GM18861 (cell line): ENCODE results near the gene SNX5.
A peak's percentile ranks its signal among the peaks of the same experiment; 100 is the strongest.

Experiments
- ATAC-seq: cut with Tn5 transposase; IDR thresholded peaks from one replicate; pipeline ENCODE4 v1.9.1; 2021; ENCODE audit not compliant: unreplicated experiment

Gene SNX5

DNA sequence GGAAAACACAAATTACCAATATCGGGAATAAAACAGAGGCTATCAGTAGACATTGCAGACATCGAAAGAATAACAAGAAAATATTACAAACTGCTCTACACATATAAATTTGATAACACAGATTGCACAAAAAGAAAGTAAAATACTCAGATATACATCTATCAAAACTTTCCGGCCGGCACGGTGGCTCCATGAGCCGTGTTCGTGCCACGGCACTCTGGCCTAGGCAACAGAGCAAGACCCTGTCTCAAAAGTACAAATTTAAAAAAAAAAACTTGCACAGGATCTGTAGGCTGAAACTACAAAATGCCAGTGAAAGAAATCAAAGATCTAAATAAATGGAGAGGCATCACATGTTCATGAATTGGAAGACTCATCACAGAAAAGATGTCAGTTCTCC lies 49.4 kb downstream of the SNX5 start:
- no peak for ATAC-seq

DNA sequence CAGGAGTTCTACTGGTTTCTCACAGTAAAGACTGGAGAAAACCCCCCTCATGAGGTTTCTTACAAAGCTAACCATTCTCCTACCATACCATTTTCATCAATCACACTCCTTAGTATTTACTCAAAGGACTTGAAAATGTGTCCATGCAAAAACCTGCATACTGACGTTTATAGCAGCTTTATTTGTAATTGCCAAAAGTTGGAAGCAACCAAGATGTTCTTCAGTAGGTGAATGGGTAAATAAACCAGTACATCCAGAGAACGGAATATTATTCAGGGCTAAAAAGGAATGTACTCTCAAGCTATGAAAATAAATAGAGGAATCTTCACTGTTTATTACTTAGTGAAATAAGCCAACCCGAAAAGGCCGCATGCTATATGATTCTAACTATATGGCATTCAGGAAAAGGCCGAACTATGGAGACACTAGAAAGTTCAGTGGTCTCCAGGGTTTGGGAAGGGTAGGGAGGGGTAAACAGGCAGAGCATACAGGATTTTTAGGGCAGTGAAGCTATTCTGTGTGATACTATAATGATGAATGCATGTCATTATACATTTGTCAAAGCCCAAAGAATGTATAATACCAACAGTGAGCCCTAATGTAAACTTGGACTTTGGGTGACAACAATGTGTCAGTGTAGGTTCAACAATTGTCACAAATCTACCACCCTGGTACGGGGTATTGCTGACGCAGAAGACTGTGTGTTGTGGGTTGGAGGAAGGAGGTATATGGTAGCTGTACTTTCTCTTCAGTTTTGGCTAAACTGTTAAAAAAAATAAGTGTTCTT lies 50.6 kb downstream of the SNX5 start:
- no peak for ATAC-seq

DNA sequence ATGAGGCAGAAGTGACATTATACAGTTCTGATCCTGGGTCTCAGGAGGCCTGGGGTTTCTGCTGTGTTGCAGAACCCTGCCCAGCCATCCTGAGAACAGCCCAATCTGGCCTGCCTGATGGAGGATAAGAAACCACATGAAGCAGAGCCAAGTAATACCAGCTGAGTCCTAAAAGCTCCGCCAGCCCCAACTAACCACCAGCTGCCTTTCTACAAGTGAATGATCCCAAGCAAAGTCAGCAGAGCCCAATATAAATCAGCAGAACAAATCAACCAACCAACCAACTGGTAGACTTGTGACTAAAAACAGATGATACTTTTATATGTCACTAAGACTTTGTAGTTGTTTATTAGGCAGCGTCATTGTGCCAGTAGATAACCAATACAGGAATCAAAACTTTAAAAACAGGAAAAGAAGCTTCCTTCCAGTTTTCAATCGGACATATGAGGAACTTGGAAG lies 52.1 kb downstream of the SNX5 start:
- ATAC-seq: no peak

DNA sequence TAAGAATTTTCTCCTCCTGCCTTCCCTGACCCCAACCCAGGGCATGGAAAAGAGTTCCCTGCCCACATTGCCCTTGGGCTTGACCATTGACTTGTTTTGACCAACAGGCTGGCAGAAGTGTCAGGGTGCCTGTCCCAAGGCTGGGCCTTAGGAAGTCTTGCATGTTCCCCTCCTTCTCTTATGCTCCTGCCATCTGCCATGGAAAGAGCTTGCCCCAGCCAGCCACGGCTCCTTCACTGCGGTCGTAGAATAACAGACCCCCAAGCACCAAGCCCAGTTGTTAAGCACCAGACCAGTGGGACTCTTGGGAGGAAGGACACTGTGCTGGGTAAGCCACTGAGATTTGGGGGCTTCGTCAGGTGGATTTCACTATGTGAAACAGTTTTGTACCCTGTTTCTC lies 53.6 kb downstream of the SNX5 start:
- ATAC-seq: no peak

DNA sequence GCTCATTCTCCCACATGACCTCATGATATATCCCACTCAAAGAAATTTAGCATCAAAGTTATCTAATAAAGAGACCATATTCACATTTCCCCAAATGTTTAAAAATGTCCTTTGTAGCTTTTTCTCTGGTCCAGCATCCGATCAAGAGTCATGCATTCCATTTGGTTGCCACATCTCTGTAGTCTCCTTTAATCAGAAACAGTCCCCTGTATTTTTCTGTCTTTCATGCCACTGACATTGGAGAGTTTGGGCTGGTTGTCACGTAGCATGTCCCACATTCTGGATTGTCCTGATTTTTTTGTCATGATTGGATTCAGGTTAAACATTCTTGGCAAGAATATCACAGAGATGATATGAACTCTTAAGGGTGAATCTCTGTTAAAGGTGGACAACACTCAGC lies 55.7 kb downstream of the SNX5 start:
- no peak for ATAC-seq

DNA sequence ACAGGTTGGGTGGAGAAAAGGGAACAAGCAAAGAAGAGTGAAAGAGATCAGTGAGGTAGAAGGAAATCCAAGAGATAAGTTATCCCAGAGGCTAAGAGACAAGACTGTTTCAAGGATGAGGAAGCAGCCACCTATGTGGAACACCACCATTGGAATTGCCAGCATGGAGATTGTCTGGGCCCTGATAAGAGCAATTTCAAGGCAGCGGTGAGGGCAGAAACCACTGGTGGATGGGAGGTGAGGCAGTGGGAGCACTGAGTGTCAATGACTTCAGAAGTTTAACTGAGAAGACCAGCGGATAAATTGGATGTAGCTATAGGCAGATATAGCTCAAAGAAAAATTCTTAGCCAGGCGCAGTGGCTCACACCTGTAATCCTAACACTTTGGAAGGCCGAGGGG lies 56.7 kb downstream of the SNX5 start:
- ATAC-seq: no peak

DNA sequence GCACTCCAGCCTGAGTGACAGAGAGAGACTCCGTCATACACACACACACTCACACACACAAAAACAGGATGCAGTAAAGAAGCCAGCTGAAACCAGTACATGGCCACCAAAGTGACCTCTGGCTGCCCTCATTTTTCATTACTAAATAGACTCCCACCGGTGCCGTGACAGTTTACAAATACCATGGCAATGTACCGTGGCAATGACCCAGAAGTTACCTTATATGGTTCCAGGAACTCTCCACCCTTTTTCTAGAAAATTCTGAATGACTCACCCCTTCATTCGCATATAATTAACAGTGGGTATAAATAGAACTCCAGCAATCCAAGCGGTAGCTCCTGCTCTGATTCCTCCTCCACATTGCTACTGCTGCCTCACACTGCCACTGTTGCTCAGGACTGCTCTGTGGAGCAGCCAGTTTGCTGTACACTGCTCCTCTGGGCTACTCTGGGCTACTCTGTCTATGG lies 57.7 kb downstream of the SNX5 start:
- no peak for ATAC-seq

DNA sequence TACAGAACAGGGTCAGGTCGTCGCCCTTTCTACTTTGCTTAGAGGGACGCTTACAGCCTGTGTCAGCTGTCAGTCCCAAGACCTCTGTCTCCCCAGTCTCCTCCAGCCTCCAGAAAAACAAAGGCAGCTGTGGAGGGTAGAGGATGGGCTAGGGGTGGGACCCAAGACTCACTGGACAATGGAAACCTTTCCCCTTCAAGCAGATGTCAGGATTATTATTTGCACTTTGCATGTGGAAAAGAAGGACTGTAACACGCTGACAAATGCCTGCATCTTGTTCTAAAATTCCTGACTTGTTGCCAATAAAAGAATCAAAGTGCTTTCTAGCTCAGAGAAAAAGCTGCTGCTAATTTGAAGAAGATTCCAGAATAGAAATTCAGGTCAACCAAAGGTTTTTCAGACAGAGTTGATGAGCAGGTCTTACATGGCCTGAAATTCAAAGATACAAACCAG lies 58.7 kb downstream of the SNX5 start:
- no peak for ATAC-seq

DNA sequence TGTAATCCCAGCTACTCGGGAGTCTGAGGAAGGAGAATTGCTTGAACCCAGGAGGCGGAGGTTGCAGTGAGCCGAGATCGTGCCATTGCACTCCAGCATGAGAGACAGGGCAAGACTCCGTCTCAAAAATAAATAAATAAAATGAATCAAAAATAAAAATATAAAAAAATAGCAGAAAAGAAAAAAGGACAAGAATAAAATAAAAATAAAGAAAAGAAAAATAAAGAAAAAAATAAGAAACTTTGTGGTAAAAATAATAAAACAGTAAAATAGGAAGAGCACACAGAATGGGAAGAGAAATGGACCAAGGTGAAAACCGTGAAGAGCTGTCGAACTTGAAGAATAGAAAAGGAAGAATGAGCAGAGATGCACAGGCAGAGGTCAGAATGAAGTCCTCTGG lies 63.0 kb downstream of the SNX5 start:
- no peak for ATAC-seq

DNA sequence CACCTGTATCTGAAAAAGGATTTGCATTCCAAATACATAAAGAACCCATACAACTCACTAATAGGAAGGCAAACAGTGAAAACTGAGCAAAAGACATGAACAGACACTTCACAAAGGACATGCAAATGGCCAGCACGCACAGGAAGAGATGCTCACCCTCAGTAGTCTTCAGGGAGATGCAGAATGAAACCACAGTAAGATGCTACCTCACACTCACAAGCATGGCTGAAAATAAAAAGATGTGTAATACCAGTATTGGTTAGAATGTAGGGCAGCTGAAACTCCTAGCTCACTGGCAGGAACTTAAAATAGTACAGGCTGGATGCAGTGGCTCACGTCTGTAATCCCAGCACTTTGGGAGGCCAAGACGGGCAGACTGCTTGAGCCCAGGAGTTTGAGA lies 64.6 kb downstream of the SNX5 start:
- ATAC-seq: peak; percentile 80

DNA sequence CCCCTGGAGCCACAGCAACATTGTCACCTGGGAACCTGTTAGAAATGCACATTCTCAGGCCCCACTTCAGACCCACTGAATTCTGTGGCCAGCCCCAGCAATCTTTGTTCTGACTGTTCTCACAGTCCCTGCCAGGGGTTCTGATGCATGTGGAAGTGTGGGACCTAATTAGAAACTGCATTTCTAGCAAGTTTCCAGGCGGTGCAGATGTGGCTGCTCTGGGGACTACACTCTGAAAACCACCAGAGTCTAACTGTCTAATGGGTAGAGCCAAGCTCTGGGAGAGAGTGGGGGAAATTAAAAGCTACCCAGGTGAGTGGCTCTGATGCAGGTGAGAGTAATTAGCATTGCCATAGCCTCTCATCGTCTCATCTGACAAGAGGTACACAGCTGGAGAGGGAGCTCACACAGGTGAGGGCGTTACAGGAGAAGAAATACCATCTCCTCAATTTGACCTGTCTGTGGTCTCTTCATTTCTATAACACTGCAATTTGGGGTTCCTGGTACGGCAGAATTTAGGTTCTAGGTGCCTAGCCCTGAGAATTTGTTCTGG lies 66.0 kb downstream of the SNX5 start:
- no peak for ATAC-seq

DNA sequence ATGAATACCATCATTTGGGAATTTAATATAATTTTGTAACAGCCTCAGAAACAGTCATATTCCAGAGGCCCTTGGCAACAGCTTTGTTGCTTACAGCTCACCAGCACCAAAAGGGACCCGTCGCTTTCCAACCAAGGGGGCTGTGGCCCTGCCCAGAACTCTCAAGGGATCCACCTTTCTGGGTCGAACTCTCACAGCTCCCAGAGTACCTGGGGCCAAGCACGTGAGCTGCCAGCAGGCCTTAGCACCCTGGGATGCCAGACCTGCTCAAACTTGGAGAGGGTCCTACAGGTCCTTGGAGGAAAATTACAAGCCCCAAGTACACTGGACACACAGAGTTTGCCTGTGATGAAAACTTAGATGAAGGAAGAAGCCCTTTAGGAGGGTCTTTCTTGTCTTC lies 66.6 kb downstream of the SNX5 start:
- no peak for ATAC-seq

DNA sequence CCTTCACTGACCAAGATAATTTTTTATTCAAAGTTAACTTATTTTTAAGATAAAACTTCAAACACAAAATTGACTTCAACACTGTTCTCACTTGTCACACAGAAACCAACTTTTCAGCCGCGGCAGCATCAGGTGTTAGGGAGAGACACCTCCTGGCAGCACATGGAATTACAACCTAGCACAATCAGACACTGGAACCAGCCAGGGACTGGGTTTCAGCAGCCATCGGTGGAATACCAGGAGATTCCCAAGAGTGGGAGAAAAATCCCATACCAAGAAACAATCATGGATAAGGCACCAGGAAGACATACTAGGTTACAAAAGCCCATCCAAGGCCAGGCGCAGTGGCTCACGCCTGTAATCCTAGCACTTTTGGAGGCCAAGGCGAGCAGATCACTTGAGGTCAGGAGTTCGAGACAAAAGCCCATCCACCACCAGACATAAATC lies 70.0 kb downstream of the SNX5 start:
- peak; percentile 35 for ATAC-seq

DNA sequence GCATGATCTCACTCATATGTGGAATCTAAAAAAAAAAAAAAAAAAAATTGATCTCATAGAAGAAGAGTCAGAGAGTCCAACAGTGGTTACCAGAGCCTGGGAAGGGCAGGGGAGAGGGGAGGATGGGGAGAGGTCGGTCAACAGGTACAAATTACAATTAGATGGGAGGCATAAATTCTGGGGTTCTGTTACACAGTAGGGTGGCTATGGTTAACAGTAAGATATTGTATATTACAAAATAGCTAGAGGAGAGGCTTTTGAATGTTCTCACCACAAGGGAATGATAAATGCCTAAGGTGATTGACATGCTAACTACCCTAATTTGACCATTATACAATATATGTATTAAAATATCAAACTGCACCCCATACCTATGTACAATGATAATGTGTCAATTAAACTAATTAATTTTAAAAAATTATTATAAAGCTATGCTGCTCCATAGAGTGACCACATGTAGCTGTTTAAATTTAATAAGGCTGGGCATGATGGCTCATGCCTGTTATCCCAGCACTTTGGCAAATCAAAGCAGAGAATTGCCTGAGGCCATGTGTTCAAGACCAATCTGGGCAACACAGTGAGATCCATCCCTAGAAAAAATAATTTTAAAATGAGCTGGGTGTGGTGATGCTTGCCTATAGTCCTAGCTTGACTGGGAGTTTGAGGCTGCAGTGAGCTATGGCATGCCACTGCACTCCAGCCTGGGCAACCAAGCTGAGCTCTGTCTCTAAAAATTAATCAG lies 70.9 kb downstream of the SNX5 start:
- no peak for ATAC-seq

DNA sequence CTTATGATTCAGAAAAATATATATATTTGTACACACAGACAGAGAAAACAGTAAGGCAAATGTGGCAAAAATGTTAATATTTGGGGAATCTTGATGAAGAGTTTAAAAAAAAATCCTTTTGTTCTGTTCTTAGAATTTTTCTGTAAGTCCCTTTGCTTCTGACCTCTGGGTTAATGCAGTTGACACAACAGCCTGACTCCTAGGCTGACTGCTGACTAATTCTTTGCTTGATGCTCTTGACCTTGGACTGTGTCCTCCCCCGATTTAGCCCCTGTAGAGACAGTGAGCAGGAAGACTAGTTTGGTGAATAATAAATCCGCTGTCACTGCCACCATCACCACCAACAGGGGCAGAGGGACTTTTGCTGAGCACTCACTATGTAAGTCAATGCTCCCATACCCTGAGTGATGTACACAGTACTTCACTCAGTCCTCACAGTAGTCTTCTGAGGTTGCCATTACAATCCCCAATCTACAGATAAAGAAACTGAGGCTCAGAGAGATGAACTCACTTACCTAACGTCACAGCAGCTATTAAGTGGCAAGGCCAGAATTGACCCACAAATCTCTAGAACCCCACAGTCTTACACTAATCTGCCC lies 71.7 kb downstream of the SNX5 start:
- ATAC-seq: peak; percentile 47

DNA sequence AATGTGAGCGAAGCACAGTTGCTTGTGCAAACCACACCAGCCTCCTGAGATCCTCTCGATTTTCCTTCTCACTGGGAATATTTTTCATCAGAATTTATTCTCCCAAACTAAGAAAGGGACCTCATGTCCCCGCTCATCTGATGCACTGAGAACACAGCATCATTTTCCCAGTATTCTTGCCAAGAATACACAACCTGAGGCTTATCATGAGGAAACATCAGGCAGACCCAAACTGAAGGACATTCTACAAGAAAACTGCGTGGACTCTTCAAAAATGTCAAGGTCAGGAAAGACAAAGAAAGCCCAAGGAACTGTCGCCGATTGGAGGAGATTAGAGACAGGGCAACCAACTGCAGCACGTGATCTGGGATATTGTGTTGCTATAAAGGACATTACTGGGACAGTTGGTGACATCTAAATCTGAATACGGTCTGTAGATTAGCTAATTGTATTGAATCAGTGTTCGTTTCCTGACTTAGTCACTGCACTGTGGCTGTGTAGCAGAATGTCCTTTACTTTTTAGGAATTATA lies 72.3 kb downstream of the SNX5 start:
- no peak for ATAC-seq

DNA sequence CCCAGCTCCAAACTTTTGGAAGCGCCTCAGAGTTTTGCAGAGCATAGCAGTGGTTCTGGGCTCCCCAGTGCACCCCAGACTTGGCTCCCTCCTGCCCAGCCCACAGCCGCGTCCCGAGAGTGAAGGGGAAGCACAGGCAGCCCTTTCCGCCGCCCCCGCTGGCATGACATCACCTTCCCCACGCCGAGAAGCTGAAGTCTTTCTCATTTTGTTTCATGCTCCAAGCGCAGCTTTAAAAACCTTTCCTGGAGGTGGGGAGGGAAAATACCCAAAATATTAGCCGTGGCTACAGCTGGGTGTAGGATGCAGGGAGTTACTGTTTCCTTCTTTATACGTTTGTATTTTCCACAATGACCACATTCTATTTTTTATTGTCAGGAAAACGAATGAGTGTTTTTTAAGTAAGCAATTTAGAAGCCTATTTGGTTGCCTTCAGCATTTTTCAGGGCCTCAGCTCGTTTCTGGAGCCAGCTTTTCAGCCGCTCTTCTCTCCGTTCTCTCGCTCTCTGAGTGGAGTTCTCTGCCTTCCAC lies 72.9 kb downstream of the SNX5 start:
- no peak for ATAC-seq

DNA sequence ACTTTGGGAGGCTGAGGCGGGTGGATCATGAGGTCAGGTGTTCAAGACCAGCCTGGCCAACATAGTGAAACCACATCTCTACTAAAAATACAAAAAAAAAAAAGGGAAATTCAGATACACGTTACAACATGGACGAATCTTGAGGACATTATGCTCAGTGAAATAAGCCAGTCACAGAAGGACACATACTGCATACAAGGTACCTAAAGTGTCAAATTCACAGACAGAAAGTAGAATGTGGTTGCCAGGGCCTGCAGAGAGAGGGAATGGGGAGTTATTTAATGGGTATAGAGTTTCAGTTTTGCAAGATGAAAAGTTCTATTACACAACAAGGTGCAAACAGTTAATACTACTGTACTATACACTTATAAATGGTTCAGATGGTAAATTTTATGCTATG lies 75.1 kb downstream of the SNX5 start:
- no peak for ATAC-seq

DNA sequence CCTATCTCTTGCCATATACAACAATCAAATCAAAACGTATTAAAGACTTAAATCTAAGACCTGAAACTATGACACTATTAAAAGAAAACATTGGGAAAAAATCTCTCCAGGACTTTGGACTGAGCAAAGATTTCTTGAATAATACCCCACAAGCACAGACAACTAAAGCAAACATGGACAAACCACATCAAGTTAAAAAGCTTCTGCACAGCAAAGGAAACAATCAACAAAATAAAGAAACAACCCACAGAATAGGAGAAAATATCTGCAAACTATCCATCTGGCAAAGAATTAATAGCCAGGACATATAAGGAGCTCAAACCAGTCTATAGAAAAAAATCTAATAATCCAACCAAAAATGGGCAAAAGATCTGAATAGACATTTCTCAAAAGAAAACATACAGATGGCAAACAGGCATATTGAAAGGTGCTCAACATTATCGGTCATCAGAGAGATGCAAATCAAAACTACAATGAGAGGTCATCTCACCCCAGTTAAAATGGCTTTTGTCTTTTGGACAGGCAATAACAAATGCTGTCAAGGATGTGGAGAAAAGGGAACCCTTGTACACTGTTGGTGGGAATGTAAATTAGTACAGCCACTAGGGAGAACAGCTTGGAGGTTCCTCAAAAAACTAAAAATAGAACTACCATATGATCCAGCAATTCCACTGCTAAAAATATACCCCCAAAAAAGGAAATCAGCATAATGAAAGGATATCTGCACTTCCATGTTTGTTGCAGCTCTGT lies 76.2 kb downstream of the SNX5 start:
- no peak for ATAC-seq
